ENCODE data around the gene TMEM200C.

TMEM200C gene

DNA sequence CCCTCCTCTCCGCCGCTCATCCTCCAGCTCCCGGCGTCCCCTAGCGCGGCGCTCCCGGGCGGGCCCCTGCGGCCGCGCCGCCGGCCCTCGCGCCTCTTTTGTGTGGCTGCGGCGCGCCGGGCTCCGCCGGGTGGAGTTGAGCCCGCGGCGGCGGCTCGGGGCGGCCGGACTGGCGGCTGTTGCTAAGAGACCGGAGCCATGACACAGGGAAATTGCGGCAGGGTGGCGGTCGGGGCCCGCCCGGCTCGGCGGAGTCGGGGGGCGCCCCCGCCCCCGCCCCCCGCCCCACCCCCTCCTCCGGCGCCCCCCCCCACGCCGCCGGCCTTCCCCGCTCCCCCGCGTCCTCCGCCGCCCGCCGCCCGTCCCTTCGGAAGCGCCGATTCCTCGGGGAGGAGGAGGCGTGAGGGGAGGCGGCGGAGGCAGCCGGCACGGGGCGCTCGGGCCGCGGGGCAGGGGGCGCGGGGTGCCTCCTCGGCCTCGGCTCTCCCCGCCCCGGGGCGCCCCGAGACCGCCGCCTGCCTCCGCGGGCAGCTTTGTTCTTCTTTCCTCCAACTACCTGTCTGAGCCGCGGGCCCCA lies at the start of gene TMEM200C:
Gene TMEM200C (minus strand): TSS at position 224 of the 577 bp plus-strand sequence. CDS start 3,459 bp downstream, outside the sequence.
- DNase-seq, result peak; percentile 8

DNA sequence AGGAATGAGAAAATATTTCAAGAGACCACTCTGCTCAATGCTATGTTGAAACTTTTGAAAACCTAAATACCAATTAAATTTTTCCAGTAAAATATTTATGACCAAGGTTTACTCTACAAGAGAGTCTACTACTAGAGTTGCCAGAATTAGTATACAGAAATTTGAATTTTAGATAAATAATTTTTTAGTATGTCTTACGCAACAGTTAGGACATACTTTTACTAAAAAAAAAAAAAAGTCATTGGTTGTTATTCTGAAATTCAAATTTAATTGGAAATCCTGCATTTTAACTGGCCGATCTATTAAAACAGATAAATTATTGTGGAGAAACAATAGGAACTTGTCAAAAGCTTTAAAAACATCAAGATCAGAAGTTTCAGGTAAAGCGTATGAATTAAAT lies 49.1 kb upstream of the TMEM200C start:
- no peak for DNase-seq

DNA sequence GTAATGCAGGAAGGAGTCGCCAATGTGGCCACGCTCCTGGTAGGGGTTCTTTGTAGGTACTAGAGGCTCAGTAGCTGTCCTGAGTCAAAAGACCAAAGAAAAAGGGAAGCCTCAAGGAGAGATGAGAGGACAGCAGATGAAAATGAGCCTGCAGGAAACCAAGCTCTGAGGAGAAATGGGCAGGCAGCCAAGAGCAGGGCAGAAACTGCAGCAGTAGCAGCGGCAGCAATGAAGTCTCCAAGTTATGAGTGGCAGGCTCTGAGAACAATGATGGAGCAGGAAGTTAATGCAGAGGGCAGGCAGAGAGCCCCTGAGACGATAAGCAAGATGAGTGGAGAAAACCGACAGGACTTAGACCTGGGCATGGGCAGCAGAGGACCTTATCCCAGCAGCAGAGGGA lies 48.2 kb upstream of the TMEM200C start:
- peak; percentile 5 for DNase-seq

DNA sequence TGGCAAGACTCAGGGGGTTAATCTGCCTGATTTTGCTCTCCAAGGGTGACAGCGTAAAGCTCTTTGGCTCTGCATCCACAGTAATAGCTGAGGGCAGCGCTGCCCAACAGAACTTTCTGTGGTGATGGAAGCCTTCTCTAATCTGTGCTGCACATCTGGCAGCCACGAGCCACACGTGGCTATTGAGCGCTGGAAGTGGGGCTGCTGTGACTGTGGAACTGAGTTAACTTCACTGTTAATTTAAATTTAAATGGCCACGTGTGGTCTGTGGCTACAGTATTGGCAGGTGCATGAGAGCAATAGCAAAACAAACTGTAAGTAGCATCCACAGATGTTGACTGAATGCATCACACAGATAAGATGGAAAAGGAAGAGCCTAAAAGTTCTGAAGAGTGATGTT lies 47.3 kb upstream of the TMEM200C start:
- DNase-seq, result no peak

DNA sequence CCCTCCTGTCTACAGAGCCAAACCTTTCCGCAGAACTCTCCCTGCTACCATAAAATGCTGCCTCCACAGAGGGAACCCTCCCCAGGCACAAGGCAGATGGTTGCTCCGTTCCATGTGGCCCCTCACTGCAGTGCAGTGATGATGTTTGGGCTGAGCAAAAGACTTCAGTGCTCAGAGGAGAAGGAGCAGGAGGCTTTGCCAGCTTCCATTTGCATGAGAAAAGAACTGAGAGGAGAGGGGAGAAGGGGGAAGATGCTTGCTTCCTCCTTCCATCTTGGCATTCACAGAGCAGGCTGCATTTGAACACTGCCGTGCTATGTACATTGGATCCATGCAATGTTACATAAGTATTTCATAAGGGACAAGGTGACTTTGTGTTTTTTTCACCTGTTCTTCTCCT lies 46.6 kb upstream of the TMEM200C start:
- DNase-seq, result no peak

DNA sequence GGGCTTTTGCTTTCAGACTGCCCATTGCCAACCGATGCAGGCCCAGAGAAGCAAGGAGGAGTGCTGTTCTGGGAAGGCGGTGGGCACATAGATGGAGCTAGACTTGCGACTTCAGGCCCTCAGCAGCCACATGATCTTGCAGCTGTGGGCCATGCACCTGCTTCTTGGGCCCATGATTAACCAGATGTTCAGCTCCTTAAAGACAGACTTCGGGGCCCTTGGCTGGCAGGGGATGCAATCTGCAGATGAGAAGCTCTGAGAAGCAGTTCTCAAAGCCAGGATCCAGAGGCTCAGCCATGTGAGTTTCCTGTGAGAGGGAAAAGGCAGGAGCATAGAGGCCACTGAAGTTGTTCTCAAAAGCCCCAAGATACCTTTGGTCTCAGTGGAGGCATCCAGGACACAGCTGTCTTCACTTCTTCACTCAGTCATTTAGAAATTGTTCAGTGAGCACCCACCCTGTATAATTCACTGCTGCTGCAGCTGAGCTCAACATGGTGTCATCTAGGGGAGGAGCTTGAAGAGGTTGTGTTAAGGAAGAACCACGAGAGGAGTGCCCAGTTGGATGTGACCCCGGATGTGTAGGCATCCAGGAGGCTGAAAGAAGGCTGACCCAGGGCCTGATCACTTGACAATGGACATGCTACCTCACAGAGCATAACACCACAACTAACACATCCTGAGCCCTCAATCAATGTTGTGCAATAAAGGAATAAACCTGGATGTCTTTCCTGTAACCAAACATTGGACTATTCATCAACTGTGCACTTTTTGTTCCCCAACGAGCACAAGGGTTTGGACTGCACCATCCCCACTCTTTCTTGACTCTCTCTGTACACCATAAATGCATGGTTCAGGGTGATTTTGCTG lies 44.7 kb upstream of the TMEM200C start:
- no peak for DNase-seq

DNA sequence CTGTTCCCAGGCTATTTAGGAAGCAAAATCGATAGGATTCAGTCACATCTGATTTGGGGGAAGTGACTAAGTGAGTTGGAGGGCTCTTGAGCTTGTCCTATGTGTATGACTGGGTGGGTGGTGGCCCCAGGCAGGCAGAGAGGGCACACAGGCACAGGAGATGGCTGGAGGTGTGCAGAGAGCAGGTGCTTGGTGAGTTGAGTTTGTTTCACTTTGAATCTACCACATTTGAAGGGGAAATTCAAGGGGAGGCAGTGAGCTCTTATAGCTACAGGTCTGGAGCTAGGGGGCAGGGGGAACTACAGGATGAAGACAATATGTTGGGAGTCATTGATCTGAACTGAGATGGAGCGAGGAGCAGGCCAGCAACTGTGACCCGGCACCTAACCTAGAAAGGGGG lies 42.5 kb upstream of the TMEM200C start:
- DNase-seq, result no peak

DNA sequence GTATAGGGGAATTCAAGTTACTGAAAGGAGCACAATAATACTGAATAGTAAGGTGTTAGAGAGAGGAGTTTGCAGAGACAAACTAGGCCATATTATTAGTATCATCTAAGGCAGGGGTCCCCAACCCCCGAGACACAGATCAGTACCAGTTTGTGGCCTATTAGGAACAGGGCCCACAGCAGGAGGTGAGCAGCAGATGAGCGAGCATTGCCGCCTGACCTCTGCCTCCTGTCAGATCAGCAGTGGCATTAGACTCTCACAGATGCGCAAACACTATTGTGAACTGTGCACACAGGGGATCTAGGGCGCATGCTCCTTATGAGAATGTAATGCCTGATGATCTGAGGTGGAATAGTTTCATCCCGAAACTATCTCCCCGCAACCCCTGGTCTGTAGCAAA lies 41.8 kb upstream of the TMEM200C start:
- no peak for DNase-seq

DNA sequence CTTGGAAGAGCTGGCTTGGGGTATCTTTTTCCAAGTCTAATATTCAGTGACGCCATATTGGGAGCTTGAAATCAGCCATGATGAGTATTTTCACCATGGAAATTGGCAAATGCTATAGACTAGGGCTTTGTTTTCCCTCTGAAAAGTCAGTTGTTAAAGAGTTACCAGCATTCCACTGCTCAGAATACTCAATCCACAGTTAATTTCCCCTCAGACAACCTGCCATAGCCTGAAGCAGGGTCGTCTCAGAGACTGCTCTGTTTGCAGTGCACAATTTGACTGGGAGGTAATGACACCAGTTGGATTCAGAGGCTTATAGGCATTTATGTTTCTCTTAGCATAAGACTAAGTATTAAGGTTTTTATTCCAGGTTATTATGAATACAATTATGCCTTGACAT lies 35.5 kb upstream of the TMEM200C start:
- DNase-seq, result no peak

DNA sequence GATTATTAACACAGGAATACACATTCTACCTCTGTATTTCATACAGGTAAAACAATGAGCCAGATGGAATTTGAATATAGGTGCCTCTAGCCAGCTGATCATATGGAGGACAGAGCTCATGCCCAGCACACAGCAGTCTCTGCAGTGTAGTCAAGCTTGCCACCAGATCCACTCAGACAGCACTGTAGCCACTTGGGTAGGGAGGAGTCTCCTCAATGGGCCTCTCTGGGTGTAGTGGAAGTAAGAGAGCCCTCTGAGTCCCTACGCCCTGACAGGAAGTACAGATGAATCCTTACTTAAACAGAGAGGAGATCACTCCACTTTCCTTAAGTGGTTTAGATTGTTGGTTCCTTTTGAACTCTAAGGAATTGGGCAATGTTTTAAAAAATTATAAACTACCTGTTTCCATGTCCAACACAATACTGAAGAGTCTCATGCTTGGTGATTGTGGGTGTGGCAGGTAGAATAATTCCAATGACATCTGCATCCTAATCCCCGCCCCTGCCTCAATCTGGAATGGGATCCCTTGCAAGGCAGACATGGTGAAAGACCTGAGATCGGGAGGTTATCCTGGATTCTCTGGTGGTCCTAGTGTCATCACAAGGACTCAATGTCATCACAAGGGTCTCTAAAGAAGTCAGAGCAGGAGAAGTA lies 23.0 kb upstream of the TMEM200C start:
- no peak for DNase-seq

DNA sequence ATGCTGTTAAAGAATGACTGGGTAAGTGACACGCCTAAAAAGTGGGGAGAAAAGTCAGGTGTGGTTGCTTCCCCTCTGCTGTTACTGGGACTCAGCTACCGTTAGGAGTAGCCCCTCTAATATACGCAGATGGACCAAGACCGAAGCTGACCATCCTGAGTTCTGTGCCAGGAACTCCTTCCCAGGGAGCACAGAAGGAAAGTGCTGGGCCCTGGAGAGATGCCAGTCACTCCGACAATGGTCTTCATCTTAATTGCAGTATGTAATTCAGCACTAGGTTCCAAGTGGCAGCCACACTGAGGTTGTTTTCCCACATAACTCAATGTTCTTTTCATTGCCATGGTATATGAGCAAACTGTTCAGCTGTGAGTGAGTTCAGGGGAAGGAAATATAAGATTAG lies 19.6 kb upstream of the TMEM200C start:
- no peak for DNase-seq

DNA sequence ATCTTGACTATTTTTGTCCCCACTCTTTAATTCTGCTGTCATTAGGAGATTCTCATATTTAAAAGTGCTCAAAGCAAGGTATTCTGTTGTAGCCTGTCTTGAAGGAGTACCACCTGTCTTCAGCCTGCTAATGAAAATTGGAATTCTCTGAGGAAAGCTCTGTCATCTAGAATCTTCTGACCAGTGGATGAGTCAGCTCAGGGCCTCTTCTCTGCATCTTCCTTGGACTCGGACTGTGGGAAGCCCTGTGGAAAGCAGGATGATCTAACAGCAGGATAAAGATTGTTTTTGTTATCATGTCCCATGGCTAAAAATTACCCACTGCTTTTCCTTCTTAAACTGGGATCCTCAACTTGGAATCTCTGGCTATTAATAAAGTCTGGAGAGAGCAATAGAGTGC lies 18.7 kb upstream of the TMEM200C start:
- DNase-seq, result no peak

DNA sequence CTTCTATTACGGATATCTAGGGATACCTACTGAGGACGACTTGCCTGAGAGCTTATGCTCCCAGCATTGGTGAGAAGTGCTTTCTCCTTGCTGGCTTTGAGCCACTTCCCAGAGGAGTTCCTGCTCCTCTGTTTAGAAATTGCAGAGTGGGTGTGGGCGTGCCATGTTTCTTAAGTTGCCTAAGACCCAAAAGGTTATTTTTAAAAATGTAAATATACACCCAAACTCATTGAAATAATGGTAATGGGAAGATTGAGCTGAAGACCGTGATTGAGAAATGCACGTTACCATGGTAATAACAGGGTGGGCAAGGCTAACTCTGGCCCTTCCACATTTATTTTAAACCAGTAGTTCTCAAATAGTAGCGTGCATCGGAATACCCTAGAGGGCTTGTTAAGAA lies 17.2 kb upstream of the TMEM200C start:
- DNase-seq, result no peak

DNA sequence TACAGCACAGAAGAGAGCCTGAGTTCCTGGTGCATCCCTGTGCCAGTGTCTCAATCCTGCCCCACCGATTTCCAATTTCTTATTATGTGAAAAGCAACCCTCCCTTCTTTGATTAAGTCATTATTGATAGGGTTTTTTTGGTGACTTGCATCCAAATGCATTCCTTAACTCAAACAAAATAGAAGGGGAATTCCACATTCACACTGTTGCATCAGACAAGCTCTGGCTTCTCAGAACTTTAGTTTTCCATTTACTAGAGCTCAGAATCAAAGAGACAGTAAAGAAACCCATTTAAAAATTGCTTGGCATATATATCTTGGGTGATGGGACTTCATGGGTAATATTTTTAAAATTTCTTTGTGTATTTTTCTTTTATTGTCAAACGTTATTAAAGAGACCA lies 13.8 kb upstream of the TMEM200C start:
- DNase-seq, result no peak

DNA sequence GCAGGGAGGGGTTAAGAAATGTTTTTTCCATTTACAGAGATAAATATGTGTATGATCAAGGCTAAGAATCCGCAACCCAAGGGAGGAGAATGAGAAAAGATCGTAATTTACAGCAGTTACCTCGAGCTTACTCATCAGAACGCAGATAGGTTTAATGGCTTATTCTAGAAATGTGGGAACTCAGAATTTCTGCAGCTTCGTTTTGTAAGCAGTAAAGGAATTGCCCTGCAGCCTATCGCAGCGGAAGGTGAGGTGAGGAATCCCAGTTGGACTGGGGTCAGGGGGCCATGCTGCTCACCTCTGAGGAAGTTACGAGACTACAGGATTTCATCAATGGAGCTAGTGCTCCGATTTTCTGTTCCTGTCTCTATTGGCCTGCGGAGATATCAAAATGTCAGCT lies 8.1 kb upstream of the TMEM200C start:
- no peak for DNase-seq

DNA sequence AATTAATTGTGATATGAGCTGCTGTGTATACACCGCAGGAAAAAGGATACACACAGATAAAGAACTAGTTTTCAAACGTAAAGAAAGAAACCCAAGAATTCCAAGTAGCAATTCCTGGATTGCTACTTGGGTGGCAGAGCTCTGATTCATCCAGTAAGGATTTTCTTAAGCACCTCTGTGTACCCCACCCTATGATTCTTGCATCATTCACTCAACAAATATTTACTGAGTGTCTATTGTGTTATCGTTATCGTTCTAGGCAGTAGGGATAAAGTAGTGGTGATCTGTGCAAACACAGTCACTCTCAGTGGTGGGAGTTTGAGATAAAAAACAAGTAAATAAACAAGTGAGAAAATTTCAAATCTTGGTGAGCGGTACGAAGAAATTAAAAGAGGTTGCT lies 4.9 kb upstream of the TMEM200C start:
- DNase-seq, result no peak

DNA sequence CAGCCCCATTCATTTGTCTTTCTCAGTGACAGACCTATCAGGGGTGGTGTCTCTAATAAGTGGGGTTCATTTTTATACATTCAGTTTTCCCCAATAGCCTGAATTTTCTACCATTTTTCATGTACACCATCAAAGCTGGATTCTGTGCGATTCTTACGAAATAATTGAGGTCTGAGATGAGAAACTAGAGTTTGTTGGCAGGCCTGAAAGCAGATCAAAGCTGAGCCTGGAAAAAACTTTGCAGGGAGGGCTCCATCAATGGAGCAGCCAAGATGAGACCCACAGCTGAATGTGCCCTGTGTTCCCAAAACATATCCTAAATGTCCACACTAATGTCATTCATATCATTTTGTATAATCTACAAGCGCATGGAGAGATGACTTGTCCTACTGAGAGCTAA lies 4.5 kb upstream of the TMEM200C start:
- DNase-seq, result no peak

DNA sequence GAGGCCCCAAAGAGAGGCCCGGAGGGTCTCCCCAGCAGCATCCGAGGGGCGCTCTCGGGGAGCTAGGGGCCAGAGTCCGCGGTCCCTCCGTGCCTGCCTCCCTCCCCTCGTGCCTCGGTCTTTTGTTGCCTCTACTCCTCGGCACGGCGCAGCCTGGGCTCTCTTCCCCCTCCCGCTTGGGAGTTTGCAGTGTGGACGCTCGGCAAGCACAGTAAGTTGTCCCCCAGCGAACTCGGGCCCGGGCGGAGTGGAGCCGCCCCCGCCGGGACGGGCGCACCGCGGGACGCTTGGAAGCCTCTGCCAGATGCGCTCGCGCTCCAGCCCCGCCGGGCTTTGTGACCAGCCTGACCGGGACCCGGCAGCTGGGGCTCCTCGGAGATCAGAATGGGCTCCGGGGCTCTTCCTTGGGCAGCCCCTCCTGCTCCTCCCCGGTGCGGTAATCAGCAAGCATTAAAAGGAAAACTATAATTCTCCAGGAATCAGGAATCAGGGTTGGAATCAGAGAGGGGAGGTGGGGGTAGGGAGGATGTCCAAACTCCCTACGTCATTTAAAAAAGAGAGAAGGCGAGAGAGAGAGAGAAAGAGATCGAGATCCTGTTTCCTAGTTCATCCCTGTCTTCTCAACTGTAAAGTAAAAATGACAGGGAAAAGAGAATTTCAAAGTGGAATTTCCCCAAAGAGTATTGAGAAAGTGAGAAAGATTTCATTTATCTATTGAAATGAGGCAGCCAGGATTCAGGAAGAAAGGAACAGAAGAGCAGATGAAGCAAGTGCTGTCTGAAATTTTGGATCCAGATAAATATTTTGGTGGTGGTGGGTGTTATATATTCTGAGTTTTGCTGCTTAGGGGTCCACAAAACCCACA lies 786 bp upstream of the TMEM200C start:
- DNase-seq, result no peak

DNA sequence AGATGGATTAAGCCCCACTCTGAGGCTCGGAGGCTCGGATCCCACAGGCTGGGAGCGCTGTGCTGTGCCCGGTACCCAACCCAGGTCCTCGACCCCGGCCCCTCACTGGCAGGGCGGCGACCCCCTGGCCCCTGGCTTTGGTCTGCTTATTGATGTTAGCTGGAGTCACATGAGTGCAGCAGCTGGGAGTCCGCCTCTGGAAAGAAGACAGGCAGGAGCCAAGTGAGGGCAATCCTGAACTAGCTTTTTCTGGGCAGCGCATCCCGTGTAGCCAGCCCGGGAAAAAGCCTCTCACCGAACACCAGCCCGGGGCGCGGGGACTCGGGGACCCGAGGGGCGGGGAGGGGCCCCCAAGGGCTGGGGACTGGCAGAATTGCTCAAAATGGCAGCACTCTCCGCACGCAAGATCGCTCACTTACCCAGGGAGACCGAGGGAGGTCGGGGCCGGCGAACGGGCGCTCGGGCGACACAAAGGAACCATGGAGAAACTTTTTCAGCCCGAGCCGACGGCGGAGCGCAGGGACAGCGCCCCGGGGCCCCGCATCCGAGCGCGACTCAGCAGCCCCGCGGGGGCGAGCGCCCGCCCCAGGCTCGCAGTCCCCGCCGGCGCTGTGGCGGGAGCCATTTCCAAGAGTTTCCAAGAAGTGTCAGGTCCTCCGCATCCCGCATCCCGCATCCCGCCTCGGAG lies 567 bp downstream of the TMEM200C start:
- DNase-seq, result no peak

DNA sequence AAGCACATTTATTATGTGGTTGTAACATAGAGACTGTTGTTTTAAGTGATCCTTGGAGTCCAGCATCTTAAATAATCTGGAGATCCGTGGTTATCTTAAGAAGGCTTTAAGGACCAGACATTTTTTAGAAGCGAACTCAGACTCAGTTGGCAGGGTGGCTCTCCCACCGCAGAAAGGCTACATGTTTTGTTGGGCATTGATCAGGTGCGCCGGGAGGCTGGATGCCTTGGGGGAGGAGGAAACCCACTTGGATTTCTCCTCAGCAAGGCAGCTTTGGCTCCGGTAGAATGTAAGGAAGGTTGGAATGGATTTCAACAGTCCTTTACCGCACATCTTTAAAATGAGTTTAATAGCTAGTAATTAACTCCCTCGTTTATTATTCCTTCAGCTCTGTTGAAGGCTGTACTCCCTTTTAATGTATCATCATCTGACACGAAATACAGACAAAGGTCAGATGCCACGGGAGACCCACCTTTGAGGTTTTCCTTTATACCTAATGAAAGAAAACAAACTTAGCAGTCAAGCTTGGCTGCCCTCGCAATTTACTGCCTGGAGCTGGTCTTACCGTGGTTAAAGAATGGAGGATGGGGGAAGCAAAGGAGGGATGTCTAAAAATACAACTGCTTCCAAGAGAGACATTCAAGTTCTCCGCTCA lies 1.2 kb downstream of the TMEM200C start:
- no peak for DNase-seq

DNA sequence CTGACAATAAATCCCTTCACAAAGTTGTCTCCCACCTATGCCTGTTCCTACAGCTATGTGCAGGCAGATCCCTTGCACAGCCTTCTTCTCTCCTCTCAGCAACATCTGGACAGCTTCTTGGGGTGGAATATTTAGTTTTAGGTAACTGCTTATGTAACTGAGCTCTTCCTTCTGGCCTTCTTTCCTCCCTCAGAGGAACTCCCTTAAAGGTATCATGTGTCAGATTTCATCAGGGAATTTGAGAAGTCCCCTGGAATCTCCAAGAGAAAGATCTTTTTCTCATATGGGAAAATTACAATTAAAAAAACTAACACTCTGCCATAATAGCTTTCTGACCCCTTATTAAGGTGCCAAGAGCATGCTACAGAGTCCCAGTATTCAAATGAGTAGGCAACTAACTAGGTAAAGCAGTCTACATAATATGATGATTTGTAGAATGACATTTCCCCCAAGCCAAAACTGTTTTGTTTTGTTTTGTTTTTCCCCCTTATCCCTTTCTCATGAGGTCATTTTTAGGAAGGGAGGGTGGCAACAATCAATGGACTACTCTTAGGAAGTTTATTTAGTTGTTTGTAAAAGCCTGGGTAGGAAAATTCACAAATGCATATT lies 2.4 kb downstream of the TMEM200C start:
- no peak for DNase-seq

DNA sequence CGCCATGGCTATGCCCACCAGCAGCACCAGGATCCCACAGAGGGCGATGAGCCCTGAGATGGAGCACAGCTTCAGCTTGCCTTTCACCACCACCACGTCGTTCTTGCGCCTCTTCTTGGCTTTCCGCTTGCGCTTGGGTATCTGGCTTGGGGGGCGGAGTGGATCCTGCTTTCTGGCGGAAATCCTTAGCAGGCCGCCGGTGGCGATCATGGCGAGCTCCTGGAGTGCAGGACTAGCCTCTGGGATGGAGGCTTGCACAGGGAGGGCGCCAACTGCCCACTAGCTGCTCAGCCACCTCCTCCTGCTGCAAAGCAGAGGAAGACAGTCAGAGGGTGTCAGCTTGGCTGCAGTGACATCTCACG lies 3.5 kb downstream of the TMEM200C start:
- DNase-seq, result no peak

Data from hematopoietic multipotent progenitor cell treated with erythropoietin and hydrocortisone succinate and interleukin-3 and kit ligand, for 6 days (in vitro differentiated cells).